HG03103 (cell line): ENCODE results near the gene CASKIN1.

ENCODE experiments used
- ATAC-seq: cut with Tn5 transposase; IDR thresholded peaks from one replicate; pipeline ENCODE4 v1.9.1; 2021; ENCODE audit warnings: low read depth; ENCODE audit not compliant: unreplicated experiment

CASKIN1 gene

DNA sequence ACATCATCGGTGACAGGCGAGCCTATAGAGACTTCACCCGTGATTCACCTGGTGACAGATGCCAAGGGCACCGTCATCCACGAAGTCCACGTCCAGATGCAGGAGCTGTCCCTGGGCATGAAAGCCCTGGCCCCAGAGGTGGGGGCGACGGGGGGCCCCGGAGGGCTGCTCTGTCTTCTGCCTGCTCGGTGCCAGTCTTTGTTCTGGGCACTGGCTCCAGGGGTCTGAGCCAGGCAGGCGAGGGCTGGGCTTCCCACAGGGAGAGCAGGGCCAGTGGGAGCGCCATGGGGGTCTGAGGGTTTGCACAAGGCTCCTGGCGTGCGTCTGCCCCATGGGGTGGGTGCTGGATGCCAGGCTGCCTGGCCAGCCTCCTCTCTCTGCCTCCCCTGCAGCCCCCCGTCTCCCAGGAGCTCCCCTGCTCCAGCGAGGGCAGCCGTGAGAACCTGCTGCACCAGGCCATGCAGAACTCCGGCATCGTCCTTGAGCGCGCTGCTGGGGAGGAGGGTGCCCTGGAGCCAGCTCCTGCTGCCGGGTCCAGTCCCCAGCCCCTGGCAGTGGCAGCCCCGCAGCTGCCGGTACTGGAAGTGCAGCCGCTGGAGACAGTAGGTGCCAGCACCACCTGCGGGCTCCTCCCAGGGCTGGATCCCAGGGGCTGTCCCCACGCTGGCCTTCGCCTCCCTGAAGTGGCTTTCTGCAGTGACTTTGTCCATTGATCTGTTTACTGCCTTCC, 36.8 kb upstream of the CASKIN1 start:
- no peak for ATAC-seq

DNA sequence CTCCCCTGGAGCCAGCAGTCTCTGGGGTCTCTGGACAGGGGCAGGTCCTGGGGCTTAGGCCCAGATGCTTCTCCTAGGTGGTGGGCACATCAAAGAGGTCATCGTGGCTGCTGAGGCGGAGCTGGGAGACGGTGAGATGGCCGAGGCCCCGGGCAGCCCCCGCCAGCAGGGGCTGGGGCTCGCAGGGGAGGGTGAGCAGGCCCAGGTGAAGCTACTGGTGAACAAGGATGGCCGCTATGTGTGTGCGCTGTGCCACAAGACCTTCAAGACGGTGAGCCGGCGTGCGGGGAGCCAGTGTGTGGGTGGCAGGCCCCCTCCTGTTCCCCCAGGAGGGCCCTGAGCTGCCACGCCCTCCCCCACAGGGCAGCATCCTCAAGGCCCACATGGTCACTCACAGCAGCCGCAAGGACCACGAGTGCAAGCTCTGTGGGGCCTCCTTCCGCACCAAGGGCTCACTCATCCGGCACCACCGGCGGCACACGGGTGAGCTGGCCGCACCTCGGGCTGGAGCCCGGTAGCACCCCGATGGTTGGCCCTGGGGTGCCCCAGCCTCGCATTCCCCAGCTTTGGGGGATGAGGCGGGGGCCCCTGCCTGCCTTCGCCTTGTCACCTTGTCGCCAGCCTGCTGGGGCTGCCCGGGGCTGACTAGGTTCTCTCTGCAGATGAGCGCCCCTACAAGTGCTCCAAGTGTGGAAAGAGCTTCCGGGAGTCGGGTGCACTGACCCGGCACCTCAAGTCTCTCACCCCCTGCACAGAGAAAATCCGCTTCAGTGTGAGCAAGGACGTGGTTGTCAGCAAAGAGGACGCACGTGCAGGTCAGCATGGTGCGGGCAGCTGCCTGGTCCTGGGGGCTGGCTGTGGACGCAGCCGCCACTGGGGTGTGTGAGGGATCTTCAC, 35.9 kb upstream of the CASKIN1 start:
- no peak for ATAC-seq

DNA sequence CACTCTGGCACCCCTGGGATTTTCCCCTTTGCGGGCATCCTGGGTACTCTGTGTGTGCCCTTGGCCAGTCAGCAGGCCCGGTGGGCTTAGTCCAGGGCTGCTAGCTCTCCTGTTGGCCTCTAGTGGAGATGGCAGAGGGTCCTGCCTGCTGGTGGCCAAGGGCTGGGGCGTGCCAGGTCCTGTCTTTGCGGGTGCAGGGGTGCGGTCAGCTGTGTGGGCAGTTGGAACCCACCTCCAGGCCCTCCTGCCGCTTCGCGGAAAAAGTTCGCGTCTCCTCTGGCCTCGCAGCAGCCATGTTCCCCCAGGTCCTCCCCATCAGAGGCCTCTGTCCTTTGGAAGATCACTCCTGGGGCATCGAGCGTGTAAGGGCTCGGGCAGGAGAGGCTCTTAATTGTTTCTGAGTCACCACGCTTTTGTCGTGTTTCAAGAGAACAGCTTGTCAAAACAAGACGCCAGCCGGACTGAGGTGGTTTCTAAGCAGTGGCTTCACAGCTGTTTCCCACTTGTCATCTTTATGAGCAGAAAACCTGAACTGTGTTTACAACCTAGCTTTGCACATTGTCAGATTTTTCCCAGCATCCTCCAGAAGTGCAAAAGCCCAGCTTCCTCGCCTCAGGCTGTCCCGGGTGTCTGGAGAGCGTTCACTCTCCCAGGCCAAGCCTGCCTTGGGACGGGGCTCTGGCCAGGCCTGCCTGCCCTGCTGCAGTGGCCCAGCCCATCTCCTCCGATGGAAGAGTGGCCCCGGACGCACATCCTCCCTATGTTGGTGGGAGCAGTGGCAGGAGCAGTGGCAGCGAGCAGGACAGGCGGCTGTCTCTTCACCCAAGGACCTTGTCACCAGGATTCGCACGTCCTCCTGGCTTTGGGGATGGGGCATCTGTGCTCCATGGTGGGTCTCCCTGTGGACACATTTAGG, 34.9 kb upstream of the CASKIN1 start:
- ATAC-seq = no peak

DNA sequence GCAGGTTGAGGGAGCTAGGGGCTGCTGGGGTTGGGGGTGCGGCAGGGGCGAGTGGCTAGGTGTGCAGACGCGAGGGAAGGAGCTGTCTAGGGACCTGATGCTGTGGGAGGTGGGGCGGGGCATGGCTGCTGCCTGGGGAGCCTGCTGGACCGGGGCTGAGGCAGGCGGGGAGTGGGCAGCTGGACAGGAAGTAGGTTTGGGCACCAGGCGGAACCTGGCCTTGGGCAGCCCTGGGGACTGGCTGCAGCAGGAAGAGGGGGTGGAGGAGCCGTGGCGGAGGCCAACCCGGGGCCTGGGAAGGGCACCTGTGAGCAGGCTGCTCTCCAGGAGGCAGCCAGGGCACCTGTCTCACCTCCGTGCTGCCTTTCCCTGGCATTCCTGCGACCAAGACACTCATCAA, 34.0 kb upstream of the CASKIN1 start:
- ATAC-seq = no peak

DNA sequence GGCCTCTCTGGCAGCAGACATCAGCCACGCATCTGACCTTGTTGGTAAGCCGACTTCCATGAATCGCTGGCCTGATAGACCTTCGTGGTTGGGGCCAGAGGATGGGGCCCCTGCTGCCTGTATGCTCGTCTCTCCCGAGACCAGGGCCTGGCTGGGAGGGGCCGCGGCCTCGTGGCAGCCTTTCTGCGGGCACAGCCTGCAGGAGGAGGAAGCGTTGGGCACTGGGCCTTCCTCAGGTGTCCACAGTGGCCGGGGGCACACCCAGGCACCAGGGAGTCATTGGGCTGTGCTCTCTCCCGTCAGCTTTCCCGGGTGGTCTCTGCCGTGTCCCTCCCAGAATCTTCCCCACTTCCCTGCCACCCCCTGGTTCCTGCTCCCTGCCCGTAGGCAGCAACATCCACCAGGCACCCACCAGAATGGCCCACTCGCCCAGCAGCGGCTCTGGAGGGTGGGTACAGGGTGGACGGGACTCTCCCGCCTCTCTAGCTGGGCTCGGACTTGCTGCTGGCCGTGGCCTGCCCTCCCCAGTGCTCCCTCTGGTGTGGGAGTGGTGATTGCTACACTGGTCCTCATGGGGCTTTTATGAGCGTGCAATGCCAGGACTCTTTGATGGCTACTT, 33.3 kb upstream of the CASKIN1 start:
- ATAC-seq = no peak

DNA sequence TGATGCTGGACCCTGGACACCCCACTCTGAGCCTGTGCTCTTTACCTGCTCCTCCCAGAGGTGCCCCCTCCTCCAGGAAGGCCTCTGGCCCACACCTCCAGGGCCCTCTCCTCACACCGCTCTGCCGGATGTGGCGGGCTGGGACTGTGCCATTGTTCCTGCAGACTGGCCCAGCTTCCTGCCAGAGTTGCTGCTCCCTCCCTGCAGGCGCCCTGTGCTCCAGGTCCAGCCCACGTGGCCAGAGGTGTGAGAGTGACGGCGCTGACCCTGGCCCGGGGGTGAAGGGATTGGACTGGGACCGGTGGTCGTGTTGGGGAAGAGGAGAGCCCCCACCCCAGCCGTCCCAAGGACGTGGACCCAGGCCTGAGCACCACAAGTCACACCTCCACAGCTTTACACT, 32.7 kb upstream of the CASKIN1 start:
- ATAC-seq = no peak

DNA sequence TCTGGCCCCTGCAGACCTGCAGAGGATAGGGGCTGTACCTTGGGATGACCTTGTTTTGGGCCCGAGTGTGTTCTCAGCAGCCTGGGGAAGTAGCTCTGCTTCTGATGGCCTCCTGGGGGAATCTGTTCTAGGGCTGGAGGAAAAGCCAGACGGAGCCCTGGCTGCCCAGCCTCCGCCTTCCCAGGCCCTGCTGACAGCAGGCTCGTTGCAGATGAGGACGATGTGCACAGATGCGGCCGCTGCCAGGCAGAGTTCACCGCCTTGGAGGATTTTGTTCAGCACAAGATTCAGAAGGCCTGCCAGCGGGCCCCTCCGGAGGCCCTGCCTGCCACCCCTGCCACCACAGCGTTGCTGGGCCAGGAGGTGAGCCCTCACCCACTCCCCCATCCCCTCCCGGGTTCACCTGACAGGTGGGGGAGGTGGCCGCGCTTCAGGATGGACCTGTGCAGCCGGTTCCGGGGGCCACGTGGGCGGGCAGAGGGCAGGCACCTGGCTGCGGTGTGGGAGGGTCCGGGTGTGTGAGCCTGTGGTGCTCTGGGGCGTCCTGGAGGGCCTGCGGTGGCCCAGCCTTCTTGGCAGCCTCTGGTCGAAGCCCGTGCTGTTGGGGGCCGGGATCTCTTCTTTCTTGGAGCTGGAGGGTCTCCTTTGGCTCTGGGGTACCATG, 31.9 kb upstream of the CASKIN1 start:
- ATAC-seq = no peak

DNA sequence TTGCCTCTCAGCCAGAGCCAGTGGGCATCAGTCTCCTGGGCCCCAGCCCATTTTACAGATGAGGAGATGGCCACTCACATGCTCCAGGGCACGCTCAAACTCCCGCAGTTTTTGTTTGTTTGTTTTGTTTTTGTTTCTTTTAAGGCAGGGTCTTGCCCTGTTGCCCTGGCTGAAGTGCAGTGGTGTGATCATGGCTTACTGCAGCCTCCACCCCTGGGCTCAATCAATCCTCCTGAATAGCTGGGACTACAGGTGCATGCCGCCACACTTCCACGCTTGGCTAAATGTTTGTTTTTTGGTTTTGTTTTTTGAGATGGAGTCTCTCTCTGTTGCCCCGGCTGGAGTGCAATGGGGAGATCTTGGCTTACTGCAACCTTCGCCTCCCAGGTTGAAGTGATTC, 30.5 kb upstream of the CASKIN1 start:
- ATAC-seq = no peak

DNA sequence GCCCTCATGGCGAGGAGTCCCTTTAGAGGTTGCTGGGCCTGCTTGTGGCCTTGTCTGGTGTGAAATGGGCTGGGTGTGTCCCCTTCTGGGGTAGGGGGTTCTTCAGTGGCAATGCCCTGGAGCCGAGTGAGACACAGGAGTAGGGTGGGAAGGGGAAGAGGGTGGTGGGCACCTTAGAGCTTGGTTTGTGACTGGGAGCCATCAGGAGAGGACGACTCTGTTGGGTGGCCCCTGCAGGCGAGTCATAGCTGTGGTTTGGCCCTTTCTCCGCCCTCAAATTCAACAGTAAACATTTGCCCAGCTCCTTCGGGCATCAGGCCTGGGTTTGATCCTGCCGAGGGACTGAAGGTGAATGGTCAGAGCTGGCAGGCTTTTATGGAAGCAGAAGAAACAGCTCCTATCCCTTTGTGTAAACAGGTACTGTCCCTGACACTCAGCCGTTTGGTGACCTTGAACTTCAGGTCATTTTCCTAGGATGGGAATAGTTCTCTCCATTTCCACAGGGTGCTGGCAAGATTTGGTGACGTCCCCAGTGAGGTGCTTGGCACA, 29.9 kb upstream of the CASKIN1 start:
- ATAC-seq = no peak

DNA sequence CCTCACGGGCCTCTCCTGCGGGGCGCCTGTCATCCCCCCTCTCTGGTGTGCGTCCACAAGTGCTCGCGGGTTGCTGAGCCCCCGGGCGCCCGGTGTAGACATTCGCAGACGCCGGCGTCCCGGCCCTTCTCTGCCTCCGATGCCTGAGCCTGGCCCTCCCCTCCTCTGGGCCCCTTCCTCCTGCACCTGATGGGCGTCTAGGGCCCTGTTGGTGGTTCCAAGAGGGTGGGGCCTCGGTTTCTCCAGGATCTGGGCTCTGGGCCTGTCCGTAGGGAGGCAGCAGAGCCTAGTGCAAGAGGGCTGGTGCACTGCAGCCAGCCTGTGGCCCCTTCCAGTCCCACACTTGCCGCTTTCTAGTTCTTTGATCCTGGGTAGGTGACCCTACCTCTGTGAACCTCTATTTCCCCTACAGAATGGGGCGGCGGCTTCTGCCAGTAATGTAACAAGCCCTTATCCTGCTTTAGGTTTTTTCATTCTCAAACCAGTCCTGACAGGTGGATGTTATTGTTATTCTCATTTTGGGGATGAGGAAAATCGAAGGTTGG, 27.6 kb upstream of the CASKIN1 start:
- peak; percentile 16 for ATAC-seq

DNA sequence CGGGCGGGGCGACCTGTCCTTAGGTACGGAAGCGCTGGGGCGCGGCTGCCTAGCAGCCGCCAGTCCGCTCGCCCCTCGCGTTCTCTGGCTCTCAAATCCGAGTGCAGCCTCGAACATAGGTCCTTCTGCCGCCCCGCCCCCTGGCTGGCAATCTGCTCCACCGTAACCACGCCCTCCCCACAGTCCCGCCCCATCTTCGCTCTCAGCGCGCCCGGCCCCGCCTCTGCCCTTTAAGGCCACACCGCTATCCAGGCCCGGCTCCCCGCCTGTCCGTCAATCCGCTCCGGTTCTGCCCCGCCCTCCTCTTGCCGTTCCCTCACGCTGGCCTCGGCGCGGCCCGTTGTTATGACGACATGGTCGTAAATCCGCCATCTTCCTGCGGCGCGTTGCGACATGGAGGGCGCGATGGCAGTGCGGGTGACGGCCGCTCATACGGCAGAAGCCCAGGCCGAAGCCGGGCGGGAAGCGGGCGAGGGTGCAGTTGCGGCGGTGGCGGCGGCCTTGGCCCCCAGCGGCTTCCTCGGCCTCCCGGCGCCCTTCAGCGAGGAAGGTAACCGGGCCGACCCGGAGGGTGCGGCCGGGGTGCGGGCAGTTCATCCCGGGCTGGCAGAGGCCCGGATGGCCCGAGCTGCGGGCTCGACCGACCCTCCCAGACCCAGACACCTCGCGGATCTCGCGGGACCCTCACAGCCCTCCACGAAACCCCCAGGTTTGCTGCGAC, 27.0 kb upstream of the CASKIN1 start, which contains the start of gene E4F1:
Gene E4F1, plus strand, starts transcription at position 371 of the 721 bp plus-strand sequence. Its CDS starts 23 bp downstream, at position 394.
- ATAC-seq = peak; percentile 90

DNA sequence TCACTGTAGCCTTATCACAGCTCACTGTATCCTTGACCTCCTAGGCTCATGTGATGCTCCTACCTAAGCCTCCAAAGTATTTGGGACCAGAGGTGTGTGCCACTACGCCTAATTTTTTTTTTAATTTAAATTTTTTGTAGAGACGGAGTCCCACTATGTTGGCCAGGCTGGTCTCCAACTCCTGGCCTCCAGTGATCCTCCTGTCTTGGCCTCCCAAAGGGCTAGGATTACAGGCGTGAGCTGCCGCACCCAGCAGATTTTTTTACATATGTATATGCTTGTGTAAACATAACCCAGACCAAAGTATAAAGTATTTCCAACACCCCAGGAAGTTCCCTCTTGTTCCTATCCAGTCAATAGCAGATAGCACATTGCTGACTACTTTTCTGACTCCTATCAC, 19.9 kb upstream of the CASKIN1 start:
- no peak for ATAC-seq

DNA sequence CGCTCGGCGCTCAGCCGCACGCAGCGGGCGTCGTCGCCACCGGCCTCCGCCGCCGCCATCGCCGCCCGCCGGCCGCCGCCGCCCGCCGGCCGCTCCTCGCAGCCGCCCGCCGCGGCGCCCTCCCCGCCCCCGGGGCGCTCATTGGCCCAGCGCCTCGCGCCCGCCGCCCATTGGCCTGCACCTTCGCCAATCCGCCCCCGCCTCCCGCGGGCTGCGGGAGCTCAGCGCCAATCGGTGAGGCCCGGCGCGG, 18.2 kb upstream of the CASKIN1 start, which contains the start of gene PGP:
Gene PGP, minus strand, starts transcription at position 122 of the 250 bp plus-strand sequence. Its CDS starts 63 bp downstream, at position 59.
- ATAC-seq = peak; percentile 81

DNA sequence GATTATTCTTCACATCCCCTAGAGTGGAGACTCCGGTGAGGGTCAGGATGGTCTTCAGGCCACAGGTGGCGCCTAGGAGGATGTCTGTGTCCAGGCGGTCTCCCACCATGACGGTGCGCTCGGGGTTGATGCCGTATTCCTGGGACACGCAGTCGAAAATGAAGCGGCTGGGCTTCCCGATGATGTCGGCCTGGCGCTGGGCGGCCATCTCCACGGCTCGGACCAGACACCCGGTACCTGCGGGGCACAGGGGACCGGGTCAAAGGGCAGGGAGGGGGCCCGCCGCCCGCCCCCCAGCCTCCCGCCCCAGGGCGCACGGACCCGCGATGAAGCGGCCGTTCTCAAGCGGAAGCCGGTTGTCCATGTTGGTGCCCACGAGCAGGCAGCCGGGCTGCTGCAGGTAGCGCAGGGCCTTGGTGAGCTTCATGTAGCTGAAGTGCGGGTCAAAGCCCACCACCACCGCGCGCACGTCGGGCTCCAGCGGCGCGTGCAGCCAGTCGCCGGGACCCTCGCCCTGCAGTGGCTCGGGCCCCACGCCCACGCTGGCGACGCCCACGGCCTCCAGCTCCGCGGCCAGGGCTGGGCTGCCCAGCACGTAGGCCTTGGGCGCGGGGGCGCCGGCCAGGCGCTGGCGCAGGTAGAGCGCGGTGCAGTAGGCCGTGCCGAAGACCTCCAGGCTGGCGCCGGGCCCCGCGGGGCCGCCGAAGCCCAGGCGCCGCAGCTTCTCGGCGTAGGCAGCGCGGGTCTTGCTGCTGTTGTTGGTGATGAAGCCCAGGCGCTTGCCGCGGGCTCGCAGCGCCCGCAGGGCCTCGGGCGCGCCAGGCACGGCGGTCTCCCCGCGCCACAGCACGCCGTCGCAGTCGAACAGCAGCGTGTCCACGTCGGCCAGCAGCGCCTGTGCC, 17.7 kb upstream of the CASKIN1 start:
- peak; percentile 8 for ATAC-seq

DNA sequence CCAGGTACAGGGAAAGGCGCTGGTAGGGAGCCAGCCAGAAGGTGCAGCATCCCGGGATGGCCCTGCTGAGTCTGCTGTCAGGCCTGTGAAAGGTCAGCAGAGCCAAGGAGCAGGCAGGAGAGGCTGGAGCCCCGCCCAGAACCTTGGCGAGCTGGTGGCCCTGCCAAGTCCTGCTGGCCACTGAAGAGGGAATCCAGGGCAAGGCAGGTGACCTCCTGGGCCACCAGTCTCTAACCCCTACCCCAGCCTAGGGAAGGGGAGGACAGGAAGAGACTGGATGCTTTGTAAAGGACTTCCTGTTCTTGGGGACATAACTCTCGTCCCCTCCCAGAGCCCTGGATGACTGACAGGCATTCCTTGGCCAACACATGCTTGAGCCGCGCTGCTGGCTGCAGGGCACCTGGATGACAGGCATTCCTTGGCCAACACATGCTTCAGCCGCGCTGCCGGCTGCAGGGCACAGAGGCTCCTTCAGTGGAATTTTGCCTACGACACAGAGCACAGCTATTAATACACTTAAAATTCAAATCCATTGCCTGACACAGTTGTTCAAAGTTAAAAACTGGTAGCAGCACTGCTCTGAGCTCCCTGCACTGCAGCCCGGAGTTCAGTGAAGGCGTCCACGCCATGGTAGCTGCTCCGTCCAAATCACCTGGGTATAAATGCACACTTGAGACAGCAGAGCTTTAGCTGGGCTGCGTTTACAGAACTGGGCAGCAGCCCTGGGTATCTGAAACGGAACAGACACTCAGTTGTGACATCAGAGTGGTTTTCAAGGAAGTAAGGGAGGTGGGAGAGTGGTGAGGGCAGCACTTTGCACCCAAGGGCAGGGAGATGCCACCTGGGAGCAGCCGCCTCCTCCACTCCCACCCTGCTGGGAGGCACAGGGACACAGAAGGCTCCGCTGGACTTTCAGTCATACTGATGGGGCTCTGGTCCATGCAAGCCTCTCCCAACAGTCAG, 16.2 kb upstream of the CASKIN1 start:
- no peak for ATAC-seq

DNA sequence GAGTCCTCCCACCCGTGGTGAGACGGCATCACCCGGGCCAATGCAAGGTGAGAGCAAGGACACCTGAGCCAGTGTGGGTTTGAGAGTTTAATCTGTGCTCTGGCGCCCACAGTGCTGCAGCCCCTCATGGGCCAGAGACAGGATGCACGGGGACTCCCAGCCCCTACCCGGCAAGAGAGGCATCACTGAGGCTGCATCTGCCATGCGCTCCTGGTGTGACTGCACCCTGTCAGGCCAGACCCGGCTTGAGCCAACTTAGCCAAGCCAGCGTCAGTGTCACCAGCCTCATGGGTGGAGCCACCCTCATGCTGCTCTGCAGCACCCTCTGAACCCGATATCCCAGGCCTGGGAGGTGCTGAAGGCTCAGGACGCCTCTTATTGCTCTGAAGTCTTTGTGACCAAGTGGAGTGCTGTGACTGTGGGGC, 15.5 kb upstream of the CASKIN1 start:
- no peak for ATAC-seq
